ENCODE data around the gene GALNT2.

GRCh38 chr1:230267338-230268065 is 200.5 kb downstream of the GALNT2 start:
- TF ChIP-seq, protein P1, sequence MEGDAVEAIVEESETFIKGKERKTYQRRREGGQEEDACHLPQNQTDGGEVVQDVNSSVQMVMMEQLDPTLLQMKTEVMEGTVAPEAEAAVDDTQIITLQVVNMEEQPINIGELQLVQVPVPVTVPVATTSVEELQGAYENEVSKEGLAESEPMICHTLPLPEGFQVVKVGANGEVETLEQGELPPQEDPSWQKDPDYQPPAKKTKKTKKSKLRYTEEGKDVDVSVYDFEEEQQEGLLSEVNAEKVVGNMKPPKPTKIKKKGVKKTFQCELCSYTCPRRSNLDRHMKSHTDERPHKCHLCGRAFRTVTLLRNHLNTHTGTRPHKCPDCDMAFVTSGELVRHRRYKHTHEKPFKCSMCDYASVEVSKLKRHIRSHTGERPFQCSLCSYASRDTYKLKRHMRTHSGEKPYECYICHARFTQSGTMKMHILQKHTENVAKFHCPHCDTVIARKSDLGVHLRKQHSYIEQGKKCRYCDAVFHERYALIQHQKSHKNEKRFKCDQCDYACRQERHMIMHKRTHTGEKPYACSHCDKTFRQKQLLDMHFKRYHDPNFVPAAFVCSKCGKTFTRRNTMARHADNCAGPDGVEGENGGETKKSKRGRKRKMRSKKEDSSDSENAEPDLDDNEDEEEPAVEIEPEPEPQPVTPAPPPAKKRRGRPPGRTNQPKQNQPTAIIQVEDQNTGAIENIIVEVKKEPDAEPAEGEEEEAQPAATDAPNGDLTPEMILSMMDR (conservative IDR thresholded peaks at IDR 0.05; ENCODE audit: low read depth in 2 of 2): no peak
- TF ChIP-seq POLR2AphosphoS5 (IDR thresholded peaks at IDR 0.05; ENCODE audit: low read depth) (no peak), EZH2phosphoT487 (IDR thresholded peaks at IDR 0.05; ENCODE audit: unreplicated experiment) (no peak), EZH2 (IDR thresholded peaks at IDR 0.05; ENCODE audit: low read depth, unreplicated experiment) (no peak), NANOG (IDR thresholded peaks at IDR 0.05; ENCODE audit: borderline replicate concordance) (no peak), JUNB (IDR thresholded peaks at IDR 0.05; ENCODE audit: unreplicated experiment) (no peak), ZNF331 (CRISPR knock-in tag; IDR thresholded peaks at IDR 0.05; ENCODE audit: low read depth) (no peak), CREB1 (CRISPR knock-in tag; IDR thresholded peaks at IDR 0.05; ENCODE audit: low read depth) (no peak), STAT1 (IDR thresholded peaks at IDR 0.05; ENCODE audit: unreplicated experiment) (no peak), ZNF462 (CRISPR knock-in tag; IDR thresholded peaks at IDR 0.05) (no peak), ZNF114 (CRISPR knock-in tag; IDR thresholded peaks at IDR 0.05) (no peak)
- TF ChIP-seq, protein P2, sequence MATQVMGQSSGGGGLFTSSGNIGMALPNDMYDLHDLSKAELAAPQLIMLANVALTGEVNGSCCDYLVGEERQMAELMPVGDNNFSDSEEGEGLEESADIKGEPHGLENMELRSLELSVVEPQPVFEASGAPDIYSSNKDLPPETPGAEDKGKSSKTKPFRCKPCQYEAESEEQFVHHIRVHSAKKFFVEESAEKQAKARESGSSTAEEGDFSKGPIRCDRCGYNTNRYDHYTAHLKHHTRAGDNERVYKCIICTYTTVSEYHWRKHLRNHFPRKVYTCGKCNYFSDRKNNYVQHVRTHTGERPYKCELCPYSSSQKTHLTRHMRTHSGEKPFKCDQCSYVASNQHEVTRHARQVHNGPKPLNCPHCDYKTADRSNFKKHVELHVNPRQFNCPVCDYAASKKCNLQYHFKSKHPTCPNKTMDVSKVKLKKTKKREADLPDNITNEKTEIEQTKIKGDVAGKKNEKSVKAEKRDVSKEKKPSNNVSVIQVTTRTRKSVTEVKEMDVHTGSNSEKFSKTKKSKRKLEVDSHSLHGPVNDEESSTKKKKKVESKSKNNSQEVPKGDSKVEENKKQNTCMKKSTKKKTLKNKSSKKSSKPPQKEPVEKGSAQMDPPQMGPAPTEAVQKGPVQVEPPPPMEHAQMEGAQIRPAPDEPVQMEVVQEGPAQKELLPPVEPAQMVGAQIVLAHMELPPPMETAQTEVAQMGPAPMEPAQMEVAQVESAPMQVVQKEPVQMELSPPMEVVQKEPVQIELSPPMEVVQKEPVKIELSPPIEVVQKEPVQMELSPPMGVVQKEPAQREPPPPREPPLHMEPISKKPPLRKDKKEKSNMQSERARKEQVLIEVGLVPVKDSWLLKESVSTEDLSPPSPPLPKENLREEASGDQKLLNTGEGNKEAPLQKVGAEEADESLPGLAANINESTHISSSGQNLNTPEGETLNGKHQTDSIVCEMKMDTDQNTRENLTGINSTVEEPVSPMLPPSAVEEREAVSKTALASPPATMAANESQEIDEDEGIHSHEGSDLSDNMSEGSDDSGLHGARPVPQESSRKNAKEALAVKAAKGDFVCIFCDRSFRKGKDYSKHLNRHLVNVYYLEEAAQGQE (IDR thresholded peaks at IDR 0.05; ENCODE audit: unreplicated experiment): no peak
- TF ChIP-seq, protein P3, sequence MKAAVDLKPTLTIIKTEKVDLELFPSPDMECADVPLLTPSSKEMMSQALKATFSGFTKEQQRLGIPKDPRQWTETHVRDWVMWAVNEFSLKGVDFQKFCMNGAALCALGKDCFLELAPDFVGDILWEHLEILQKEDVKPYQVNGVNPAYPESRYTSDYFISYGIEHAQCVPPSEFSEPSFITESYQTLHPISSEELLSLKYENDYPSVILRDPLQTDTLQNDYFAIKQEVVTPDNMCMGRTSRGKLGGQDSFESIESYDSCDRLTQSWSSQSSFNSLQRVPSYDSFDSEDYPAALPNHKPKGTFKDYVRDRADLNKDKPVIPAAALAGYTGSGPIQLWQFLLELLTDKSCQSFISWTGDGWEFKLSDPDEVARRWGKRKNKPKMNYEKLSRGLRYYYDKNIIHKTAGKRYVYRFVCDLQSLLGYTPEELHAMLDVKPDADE (IDR thresholded peaks at IDR 0.05): no peak

Measured in GM23338 (cell line).